ENCODE measurements around the gene ELAVL4. TPM values are rescaled to one million over a fixed set of nuclear protein-coding genes. Genes with fewer than 3 reads are reported as not detected.

The ELAVL4 gene
- total RNA-seq, 1 experiment from 2014 or later = 0.50 TPM

- TF ChIP-seq, protein P1, sequence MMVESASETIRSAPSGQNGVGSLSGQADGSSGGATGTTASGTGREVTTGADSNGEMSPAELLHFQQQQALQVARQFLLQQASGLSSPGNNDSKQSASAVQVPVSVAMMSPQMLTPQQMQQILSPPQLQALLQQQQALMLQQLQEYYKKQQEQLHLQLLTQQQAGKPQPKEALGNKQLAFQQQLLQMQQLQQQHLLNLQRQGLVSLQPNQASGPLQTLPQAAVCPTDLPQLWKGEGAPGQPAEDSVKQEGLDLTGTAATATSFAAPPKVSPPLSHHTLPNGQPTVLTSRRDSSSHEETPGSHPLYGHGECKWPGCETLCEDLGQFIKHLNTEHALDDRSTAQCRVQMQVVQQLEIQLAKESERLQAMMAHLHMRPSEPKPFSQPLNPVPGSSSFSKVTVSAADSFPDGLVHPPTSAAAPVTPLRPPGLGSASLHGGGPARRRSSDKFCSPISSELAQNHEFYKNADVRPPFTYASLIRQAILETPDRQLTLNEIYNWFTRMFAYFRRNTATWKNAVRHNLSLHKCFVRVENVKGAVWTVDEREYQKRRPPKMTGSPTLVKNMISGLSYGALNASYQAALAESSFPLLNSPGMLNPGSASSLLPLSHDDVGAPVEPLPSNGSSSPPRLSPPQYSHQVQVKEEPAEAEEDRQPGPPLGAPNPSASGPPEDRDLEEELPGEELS (CRISPR knock-in tag; IDR thresholded peaks at IDR 0.05) = no peak
- TF ChIP-seq FOXJ3 (CRISPR knock-in tag; IDR thresholded peaks at IDR 0.05; ENCODE audit: borderline replicate concordance) = no peak
Observed at GRCh38 chr1:50097791-50098190, 10.9 kb upstream of the ELAVL4 start (continued).

- H3K4me3 Mint-ChIP-seq = no peak overlapping the region
- TF ChIP-seq SOX15 (CRISPR knock-in tag; IDR thresholded peaks at IDR 0.05) (no peak), NFATC4 (CRISPR knock-in tag; IDR thresholded peaks at IDR 0.05) (no peak), JAZF1 (CRISPR knock-in tag; IDR thresholded peaks at IDR 0.05) (no peak), ETV6 (CRISPR knock-in tag; IDR thresholded peaks at IDR 0.05) (no peak), MYBL2 (CRISPR knock-in tag; IDR thresholded peaks at IDR 0.05) (no peak), ERG (CRISPR knock-in tag; IDR thresholded peaks at IDR 0.05) (no peak), ZNF423 (CRISPR knock-in tag; IDR thresholded peaks at IDR 0.05) (no peak), ATF2 (CRISPR knock-in tag; IDR thresholded peaks at IDR 0.05; ENCODE audit: borderline replicate concordance, low read depth) (no peak), ZBTB21 (CRISPR knock-in tag; IDR thresholded peaks at IDR 0.05; ENCODE audit: borderline replicate concordance) (no peak), CTCF (IDR thresholded peaks at IDR 0.05) (no peak), ZNF232 (CRISPR knock-in tag; IDR thresholded peaks at IDR 0.05) (no peak), TEAD1 (CRISPR knock-in tag; IDR thresholded peaks at IDR 0.05) (no peak), FOXJ3 (CRISPR knock-in tag; IDR thresholded peaks at IDR 0.05; ENCODE audit: borderline replicate concordance) (no peak), SMAD3 (CRISPR knock-in tag; IDR thresholded peaks at IDR 0.05; ENCODE audit: borderline replicate concordance) (no peak), NR1H2 (CRISPR knock-in tag; IDR thresholded peaks at IDR 0.05) (no peak)
- TF ChIP-seq, protein P2, sequence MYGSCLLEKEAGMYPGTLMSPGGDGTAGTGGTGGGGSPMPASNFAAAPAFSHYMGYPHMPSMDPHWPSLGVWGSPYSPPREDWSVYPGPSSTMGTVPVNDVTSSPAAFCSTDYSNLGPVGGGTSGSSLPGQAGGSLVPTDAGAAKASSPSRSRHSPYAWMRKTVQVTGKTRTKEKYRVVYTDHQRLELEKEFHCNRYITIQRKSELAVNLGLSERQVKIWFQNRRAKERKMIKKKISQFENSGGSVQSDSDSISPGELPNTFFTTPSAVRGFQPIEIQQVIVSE (CRISPR knock-in tag; IDR thresholded peaks at IDR 0.05; ENCODE audit: borderline replicate concordance) = no peak
- TF ChIP-seq, protein P3, sequence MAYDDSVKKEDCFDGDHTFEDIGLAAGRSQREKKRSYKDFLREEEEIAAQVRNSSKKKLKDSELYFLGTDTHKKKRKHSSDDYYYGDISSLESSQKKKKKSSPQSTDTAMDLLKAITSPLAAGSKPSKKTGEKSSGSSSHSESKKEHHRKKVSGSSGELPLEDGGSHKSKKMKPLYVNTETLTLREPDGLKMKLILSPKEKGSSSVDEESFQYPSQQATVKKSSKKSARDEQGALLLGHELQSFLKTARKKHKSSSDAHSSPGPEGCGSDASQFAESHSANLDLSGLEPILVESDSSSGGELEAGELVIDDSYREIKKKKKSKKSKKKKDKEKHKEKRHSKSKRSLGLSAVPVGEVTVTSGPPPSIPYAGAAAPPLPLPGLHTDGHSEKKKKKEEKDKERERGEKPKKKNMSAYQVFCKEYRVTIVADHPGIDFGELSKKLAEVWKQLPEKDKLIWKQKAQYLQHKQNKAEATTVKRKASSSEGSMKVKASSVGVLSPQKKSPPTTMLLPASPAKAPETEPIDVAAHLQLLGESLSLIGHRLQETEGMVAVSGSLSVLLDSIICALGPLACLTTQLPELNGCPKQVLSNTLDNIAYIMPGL (CRISPR knock-in tag; IDR thresholded peaks at IDR 0.05) = no peak
- TF ChIP-seq, protein P4, sequence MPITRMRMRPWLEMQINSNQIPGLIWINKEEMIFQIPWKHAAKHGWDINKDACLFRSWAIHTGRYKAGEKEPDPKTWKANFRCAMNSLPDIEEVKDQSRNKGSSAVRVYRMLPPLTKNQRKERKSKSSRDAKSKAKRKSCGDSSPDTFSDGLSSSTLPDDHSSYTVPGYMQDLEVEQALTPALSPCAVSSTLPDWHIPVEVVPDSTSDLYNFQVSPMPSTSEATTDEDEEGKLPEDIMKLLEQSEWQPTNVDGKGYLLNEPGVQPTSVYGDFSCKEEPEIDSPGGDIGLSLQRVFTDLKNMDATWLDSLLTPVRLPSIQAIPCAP (CRISPR knock-in tag; IDR thresholded peaks at IDR 0.05) = no peak
- TF ChIP-seq, protein P5, sequence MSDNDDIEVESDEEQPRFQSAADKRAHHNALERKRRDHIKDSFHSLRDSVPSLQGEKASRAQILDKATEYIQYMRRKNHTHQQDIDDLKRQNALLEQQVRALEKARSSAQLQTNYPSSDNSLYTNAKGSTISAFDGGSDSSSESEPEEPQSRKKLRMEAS (CRISPR knock-in tag; IDR thresholded peaks at IDR 0.05) = no peak
- TF ChIP-seq, protein P6, sequence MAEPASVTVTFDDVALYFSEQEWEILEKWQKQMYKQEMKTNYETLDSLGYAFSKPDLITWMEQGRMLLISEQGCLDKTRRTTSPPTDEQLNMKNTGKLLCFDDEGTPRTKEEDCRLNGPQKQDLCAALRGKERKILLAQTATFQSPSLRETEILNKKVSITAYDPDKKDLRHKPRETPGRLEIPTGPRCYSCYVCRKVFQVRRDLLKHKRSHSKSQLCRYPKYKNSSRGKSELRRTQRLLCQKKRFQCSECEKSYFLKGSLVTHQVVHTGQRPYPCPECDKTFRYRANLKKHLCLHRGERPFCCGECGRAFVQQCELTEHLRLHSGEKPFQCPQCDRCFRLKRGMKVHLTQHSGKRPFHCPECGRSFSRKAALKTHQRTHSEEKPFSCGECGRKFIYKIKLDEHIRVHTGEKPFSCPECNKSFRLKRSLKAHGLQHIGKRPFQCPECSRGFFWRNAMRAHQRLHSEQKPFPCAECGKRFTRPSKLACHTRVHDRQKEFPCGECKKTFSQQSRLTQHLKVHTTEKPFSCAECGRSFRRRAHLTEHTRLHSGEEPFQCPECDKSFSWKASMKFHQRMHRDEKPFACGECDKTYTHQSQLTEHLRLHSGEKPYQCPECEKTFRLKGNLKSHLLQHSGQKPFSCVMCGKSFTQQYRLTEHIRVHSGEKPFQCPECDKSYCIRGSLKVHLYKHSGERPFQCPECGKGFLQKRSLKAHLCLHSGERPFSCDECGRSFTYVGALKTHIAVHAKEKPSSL (CRISPR knock-in tag; conservative IDR thresholded peaks at IDR 0.05) = no peak
- H3K4me1 Mint-ChIP-seq = 0 out of 2 replicates have a peak, but pooled peaks cover 1% of the 10 kb centered on the region
- no peaks in the 10 kb centered on the region for H3K9me3 Mint-ChIP-seq
- no peaks in the 10 kb centered on the region for H3K36me3 Mint-ChIP-seq
- no peak for ATAC-seq
- ChIA-PET CTCF (interaction anchor here (0.7 kb wide), 1 partner anchor 484 kb away, joined by 7 read pairs; no protein-coding TSS in a partner anchor), POLR2A (no interaction called here)
- DNase-seq (ENCODE audit: low spot score) = no peak
- H3K27ac Mint-ChIP-seq = no peak overlapping the region
- H3K27me3 Mint-ChIP-seq (ENCODE audit: low read depth) = peaks cover 3% of the 10 kb centered on the region; the same call in 1 of the 2 replicates
Observed at GRCh38 chr1:50098591-50099021, 10.1 kb upstream of the ELAVL4 start.
